GM12892 (cell line): ENCODE measurements around the gene THUMPD1.

Experiments
- POLR2AphosphoS5 ChIP-seq: IDR thresholded peaks from 2 replicates; pipeline ENCODE4 v1.6.1; 2011; ENCODE audit warnings: low read depth, low read length, control low read depth
- TAF1 ChIP-seq: IDR thresholded peaks from 2 replicates; pipeline ENCODE4 v1.6.1; 2011; ENCODE audit warnings: low read depth, mild to moderate bottlenecking, control low read depth, low read length, borderline replicate concordance

DNA sequence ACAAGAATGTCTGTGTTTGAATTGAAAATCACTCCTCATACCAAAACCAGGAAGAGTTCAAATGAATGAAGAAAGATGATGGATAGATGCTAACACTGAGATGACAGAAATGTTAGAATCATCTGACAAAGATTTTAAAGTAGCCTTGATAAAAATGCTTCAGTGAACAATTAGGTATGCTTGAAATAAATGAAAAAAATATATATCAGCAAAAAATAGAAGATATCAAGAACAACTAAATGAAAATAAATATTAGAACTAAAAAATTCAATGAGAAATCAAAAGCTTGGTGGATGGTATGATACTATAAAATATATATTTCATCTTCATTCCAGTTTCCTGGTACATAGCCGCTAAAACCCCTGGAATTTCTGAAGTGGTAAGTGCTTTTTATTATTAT is 13.6 kb upstream of the THUMPD1 start:
- TF ChIP-seq POLR2AphosphoS5 (no peak), TAF1 (no peak)
